Aorta (tissue), 5 donors: ENCODE results near the gene RPA3. TPM values are rescaled to one million over a fixed set of nuclear protein-coding genes. Genes with fewer than 3 reads are reported as not detected.

ENCODE experiments used
- ATAC-seq: fragments of 200-7000 bp; cut with Tn5 transposase; one replicate; pipeline ENCODE4 v1.9.1; 2022; ENCODE audit warnings: moderate library complexity; ENCODE audit not compliant: low FRiP score
- DNase-seq, 2 donors: peaks; one replicate each; pipeline ENCODE4 v3.0.0-alpha.2; 2020
- H3K27ac ChIP-seq, 2 donors: one replicate each; pipeline ENCODE4 v1.5.1; 2013; ENCODE audit warnings: low read length in 2 of 2, mild to moderate bottlenecking in 2 of 2, moderate library complexity in 2 of 2, control low read depth in 1 of 2, inconsistent platforms in 1 of 2, low read depth in 1 of 2
- H3K27me3 ChIP-seq, 2 donors: one replicate each; pipeline ENCODE4 v1.6.1; 2013; ENCODE audit warnings: control low read depth in 1 of 2, low read length in 1 of 2, mild to moderate bottlenecking in 1 of 2, moderate library complexity in 1 of 2; ENCODE audit not compliant: insufficient read depth in 2 of 2, control insufficient read depth in 1 of 2
- H3K36me3 ChIP-seq, 2 donors: one replicate each; pipeline ENCODE4 v1.6.1; 2013; ENCODE audit warnings: control low read depth in 1 of 2, low read length in 1 of 2, mild to moderate bottlenecking in 1 of 2; ENCODE audit not compliant: insufficient read depth in 2 of 2, control insufficient read depth in 1 of 2
- H3K4me1 ChIP-seq, 2 donors: one replicate each; pipeline ENCODE4 v1.6.1; 2013; ENCODE audit warnings: low read length in 2 of 2, control low read depth in 1 of 2, mild to moderate bottlenecking in 1 of 2, moderate library complexity in 1 of 2; ENCODE audit not compliant: insufficient read depth in 2 of 2, control insufficient read depth in 1 of 2
- H3K4me3 ChIP-seq, 2 donors: one replicate each; pipeline ENCODE4 v1.5.1; 2013; ENCODE audit warnings: low read length in 2 of 2, control low read depth in 1 of 2, mild to moderate bottlenecking in 1 of 2
- H3K9me3 ChIP-seq: one replicate; pipeline ENCODE4 v1.6.1; 2013; ENCODE audit warnings: mild to moderate bottlenecking, low read length; ENCODE audit not compliant: control insufficient read depth
- whole genome bisulfite sequencing, 2 donors: extraction: QIAGEN DNeasy Blood & Tissue Kit; methylation state at CpG; one replicate each; pipeline ENCODE4 v1.1.7; 2013; 5-methylcytosine and 5-hydroxymethylcytosine counted together
- intact Hi-C, 2 donors: fragments of 100-400 bp; cut with DNase I; formaldehyde crosslinking; loops; one replicate each; pipeline versions ENCODE4 v1.14.2 to v1.15.0; 2022
- polyA plus RNA-seq, 2 donors: library from polyadenylated mRNA; stranded (reverse); fragments of 200-250 nt; gene quantifications; one replicate each; pipeline ENCODE4 v1.2.3, GENCODE V29; 2013
- total RNA-seq, 2 donors: library from RNA; stranded (reverse); fragmentation: NEBNext Ultra II Directional; extraction: Animal tissue kit (Norgen Biotek cat#: 25700); gene quantifications; one replicate each; pipeline ENCODE4 v1.2.1, GENCODE V29; 2021
- donor health status: healthy with polysubstance abuse.
- donor health status: Bipolar disorder and iron deficiency.
- donor health status: DM: no; HTN: no; CAD: no.
- donor health status: DM: no; HTN: no; CAD: no.
- donor health status: DM: yes; HTN: yes; CAD: no.

Gene RPA3
- total and polyA plus RNA-seq, 4 donors: 15.4 to 31.7 (median 18.0) TPM

DNA sequence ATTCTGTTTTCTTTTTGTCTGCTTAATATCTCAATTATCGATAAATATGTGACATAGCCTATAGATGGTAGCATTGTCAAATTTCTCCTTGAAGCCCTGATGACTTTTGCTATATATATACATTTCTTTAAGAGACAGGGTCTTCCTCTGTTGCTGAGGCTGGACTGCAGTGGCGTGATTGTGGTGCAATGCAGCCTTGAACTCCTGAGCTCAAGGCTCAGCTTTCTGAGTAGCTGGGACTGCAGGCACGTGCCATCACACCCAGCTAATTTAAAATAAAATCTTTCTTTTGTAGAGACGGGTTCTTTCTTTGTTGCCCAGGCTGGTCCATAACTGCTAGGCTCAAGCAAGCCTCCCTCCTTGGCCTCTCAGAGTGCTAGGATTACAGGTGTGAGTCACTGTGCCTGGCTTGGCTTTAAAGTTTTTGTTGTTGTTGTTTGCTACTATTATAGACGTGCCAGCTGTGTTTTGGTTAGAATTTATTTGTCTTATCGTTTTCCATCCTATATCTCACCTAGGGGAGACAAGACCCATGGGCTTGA lies 70.8 kb downstream of the RPA3 start:
- Histone ChIP-seq H3K4me1 (no peaks in the 10 kb centered on the region), H3K27me3 (no peaks in the 10 kb centered on the region), H3K9me3 (no peaks in the 10 kb centered on the region), H3K36me3 (no peaks in the 10 kb centered on the region), H3K4me3 (no peak overlapping the region), H3K27ac (no peak overlapping the region)
- intact Hi-C loops: loop anchor here in 1 of 2 donors (10.0 kb wide), 1 partner anchor 463 kb away; the partner anchor contains the start of gene C1GALT1
- DNase-seq (no peak), ATAC-seq (no peak)
- WGBS, 2 donors: 78 to 79% methylated on average over 6 of the region's 6 CpGs

DNA sequence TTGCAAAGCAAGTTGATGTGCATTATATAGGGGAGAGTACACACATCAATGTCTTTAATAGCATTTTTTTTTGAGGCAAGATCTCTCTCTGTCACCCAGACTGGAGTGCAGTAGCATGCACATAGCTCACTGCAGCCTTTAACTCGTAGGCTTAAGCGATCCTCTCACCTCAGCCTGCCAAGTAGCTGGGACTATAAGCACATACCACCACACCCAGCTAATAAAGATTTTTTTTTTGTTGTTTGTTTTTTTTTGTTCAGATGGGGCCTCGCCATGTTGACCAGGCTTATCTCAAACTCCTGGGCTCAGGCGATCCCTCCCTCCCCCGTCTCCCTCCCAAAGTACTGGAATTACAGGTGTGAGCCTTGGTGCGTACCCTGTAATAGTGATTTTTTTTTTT lies 76.3 kb downstream of the RPA3 start:
- DNase-seq (no peak), ATAC-seq (no peak)
- H3K4me3 ChIP-seq: no peak overlapping the region
- H3K27ac ChIP-seq: no peak overlapping the region
- intact Hi-C loops: loop anchor here in 1 of 2 donors (10.0 kb wide), 1 partner anchor 457 kb away; the partner anchor contains the start of gene C1GALT1
- WGBS, 2 donors: 91 to 98% methylated on average over 6 of the region's 6 CpGs
- no peaks in the 10 kb centered on the region for H3K9me3 ChIP-seq
- peaks cover 0 to 2% of the 10 kb centered on the region in 2 donors for H3K4me1 ChIP-seq
- H3K36me3 ChIP-seq: no peaks in the 10 kb centered on the region
- no peaks in the 10 kb centered on the region for H3K27me3 ChIP-seq

DNA sequence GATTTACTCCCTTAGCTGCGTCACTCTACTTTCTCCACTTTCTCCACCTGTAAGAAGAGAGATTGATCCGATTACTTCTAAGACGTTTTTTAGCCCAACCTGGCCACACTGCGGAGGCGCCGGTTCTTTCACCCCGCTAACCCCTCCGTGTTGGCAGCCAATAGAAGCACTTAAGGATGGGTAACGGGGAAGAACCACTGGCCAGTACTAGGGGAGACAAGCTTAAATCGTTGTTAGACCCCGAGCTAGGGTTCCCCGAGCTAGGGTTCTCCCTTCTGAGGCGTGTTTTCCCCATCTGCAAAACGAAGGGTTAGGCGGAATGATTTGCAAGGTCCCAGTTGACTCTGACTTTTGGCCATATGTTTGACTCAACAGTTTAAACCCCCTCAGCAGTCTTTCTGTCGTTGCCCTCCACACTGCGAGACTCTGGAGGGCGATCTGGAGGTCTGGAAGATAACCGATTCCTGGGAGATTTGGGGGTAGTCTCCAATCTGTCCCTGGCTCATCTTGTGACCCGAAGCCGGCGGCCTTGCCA lies 77.2 kb downstream of the RPA3 start:
- ATAC-seq (peak; percentile 6), DNase-seq (no peak)
- intact Hi-C loops: loop anchor here (2.0 to 10.0 kb wide), 2 partner anchors 74 to 456 kb away; partner anchors contain the start of genes C1GALT1 (in 1 of the 2) and MIOS (in 1 of the 2)
- peak overlapping the region; percentile 45 to 59 for H3K4me3 ChIP-seq
- H3K27me3 ChIP-seq: no peaks in the 10 kb centered on the region
- no peak overlapping the region for H3K27ac ChIP-seq
- no peaks in the 10 kb centered on the region for H3K36me3 ChIP-seq
- H3K9me3 ChIP-seq: no peaks in the 10 kb centered on the region
- H3K4me1 ChIP-seq: peaks cover 0 to 2% of the 10 kb centered on the region in 2 donors
- 4% methylated on average over 22 of the region's 22 CpGs for WGBS, 2 donors

DNA sequence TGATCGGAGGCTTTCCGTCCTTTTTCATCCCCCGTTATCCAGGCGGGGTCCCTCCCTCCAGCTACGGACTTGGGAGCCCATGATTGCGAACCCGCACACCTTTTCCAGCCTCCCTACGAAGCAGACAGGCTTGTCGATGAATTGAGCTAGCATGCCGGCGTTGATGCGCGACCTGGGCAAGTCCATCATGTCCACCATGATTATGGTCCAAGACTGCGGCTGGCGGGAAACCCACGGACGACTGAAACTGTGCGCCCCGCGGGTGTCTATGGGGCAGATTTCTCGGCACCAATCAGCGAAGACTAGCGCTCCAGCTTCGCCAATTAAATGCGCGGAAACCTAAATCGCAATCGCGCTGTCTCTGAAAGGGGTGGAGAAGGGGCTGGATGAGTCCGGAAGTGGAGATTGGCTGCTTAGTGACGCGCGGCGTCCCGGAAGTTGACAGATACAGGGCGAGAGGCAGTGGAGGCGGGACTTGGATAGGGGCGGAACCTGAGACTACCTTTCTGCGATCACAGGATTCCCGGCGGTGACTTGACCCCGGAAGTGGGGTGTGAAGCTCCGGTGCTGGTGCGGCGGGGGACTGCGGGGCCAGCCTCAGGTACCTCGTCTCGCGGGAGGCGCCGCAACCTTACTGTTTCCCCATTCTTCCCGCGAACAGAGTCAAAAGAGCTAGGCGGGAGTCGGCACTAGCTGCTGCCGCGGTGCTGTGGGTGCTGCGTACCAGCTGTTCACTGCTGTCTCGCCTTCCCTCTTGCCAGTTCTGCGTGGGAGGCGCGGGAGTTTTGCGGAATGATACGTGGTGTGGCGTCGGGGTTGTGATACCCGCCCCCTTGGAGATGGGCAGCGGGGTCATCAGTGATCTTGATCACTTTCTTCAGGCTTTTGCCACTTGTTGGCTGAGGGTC lies 77.9 kb downstream of the RPA3 start, which contains the start of gene UMAD1:
UMAD1 (plus strand) TSS at position 532 of the 908 bp plus-strand sequence. CDS start 32,620 bp downstream, outside the sequence.
- H3K9me3 ChIP-seq: no peaks in the 10 kb centered on the region
- H3K4me3 ChIP-seq: peak within 1 kb of the TSS; percentile 46 to 82
- intact Hi-C loops: loop anchor here (2.0 to 10.0 kb wide), 2 partner anchors 74 to 456 kb away; partner anchors contain the start of genes C1GALT1 (in 1 of the 2) and MIOS (in 1 of the 2)
- no peaks in the 10 kb centered on the region for H3K27me3 ChIP-seq
- peak; percentile 99 for DNase-seq
- peak within 1 kb of the TSS; percentile 3 to 68 for H3K27ac ChIP-seq
- peaks cover 0 to 2% of the 10 kb centered on the region in 2 donors for H3K4me1 ChIP-seq
- no peaks in the 10 kb centered on the region for H3K36me3 ChIP-seq
- 0% methylated on average over 67 to 68 of the region's 68 CpGs for WGBS, 2 donors
- ATAC-seq: peak; percentile 100

DNA sequence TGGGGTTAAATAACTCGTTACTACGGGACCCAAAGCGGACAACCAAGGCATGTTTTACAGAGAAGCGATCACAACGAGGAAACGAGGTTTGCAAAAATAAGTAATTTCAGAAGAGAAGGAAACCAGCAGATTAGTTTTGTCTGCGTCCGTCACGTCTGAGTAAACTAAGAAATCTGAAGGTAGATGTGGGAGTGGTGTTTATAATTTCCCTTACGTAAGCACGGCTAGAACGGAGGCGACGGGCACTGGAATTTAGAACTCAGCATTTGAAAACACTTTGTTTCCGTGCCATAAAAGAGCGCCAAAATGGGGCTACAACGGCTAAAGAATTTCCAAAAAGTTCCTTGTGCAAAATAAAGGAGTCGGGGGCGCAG lies 78.6 kb downstream of the RPA3 start:
- intact Hi-C loops: loop anchor here (2.0 to 10.0 kb wide), 2 partner anchors 73 to 455 kb away; partner anchors contain the start of genes C1GALT1 (in 1 of the 2) and MIOS (in 1 of the 2)
- Histone ChIP-seq H3K27me3 (no peaks in the 10 kb centered on the region), H3K9me3 (no peaks in the 10 kb centered on the region), H3K4me1 (peaks cover 0 to 2% of the 10 kb centered on the region in 2 donors), H3K36me3 (no peaks in the 10 kb centered on the region), H3K27ac (peak overlapping the region; percentile 3 to 37), H3K4me3 (peak overlapping the region; percentile 46 to 82)
- no peak for DNase-seq
- ATAC-seq: no peak
- 0 to 1% methylated on average over 19 of the region's 19 CpGs for WGBS, 2 donors

DNA sequence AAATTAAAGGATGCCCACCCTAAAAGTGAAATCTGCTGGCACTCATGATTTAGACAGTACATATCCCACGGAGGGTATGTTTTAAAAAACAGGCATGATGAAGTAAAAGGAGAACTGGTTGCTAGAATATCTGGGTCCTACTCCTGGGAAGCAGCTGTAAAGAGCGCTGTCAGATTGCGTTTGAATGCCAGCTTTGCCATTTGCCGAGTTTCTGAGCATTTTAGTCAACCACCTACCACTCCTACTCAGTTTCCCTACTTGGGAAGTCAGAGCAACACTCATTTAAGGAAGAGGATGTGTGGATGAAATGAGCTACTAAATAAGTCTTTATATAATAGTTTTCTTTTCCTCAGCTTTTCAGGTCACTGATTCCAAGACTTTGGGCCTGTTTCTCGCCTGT lies 79.0 kb downstream of the RPA3 start:
- Histone ChIP-seq H3K27me3 (no peaks in the 10 kb centered on the region), H3K36me3 (no peaks in the 10 kb centered on the region), H3K27ac (peak overlapping the region in 1 of 2 donors; percentile 3), H3K4me3 (peak overlapping the region; percentile 46 to 82), H3K9me3 (no peaks in the 10 kb centered on the region), H3K4me1 (peaks cover 0 to 2% of the 10 kb centered on the region in 2 donors)
- intact Hi-C loops: no loop called here
- ATAC-seq: no peak
- DNase-seq: no peak
- 17% methylated on average over 5 of the region's 5 CpGs for WGBS, 2 donors

DNA sequence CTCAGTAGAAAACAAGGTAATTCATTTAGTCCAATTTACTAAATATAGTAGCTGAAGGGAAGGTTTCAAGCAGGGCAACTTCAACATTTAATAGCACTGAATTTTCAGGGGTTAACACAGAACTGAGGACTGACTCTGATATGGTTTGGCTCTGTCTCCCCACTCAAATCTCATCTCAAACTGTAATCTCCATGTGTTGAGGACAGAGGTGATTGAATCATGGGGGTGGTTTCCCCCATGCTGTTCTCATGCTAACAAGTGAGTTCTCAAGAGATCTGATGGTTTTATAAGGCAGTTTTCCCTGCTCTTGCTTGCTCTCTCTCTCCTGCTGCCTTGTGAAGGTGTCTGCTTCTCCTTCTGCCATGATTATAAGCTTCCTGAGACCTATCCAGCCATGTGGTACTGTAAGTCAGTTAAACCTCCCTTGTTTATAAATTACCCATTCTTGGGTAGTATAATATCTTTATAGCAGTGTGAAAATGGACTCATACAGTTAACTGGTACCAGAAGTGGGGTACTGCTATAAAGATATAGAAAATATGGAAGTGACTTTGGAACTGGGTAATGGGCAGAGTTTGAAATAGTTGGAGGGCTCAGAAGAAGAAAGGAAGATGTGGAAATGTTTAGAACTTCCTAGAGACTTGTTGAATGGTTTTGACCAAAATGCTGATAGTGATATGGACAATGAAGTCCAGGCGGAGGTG lies 87.6 kb downstream of the RPA3 start:
- no peaks in the 10 kb centered on the region for H3K9me3 ChIP-seq
- WGBS, 2 donors: 96 to 98% methylated on average over 1 of the region's 1 CpG
- no peak overlapping the region for H3K27ac ChIP-seq
- intact Hi-C loops: no loop called here
- no peak overlapping the region for H3K4me3 ChIP-seq
- H3K27me3 ChIP-seq: no peaks in the 10 kb centered on the region
- no peaks in the 10 kb centered on the region for H3K36me3 ChIP-seq
- no peaks in the 10 kb centered on the region for H3K4me1 ChIP-seq
- no peak for ATAC-seq
- DNase-seq: no peak

DNA sequence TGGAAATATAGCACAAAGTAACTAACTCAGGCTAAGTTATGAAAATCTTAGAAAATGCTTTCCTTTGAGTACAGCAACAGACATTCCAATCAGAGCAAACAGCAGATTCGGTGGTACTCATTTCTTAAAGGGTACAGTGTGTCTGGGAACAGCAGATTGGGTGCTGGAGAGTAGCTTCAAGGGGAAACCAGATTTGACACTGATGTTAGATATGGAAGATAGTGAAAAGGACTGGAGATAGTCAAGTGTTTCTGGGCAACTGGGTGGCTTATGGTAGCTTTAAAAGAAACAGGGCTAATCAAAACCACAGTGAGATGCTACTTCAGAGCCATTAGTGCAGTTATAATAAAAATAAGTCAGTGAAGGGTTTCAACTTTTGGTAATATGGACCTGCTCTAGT lies 89.9 kb downstream of the RPA3 start:
- WGBS, 2 donors: 73 to 87% methylated on average over 1 of the region's 1 CpG

More for the DNA sequence above, 89.9 kb downstream of the RPA3 start:
- Histone ChIP-seq H3K27me3 (no peaks in the 10 kb centered on the region), H3K4me1 (no peaks in the 10 kb centered on the region), H3K9me3 (no peaks in the 10 kb centered on the region), H3K4me3 (no peak overlapping the region), H3K27ac (no peak overlapping the region), H3K36me3 (no peaks in the 10 kb centered on the region)
- no peak for DNase-seq
- intact Hi-C loops: no loop called here
- no peak for ATAC-seq
